GM21717 (cell line): Measurements from ENCODE around the gene DNAH2.
"Not testable (repeated sequence)": the region's sequence is repeated elsewhere in the genome, so short reads cannot be mapped to it uniquely, and the experiment has no call there.

Source experiments
- ATAC-seq: cut with Tn5 transposase; IDR thresholded peaks from one replicate; pipeline ENCODE4 v1.9.1; 2021; ENCODE audit warnings: mild to moderate bottlenecking, moderate library complexity; ENCODE audit not compliant: unreplicated experiment

The DNAH2 gene

GRCh38 chr17:7862692-7863437 is 145.3 kb downstream of the DNAH2 start:
- no peak for ATAC-seq

- not testable (repeated sequence) for ATAC-seq
These were observed 146.8 kb downstream of the DNAH2 start for GRCh38 chr17:7864384-7864783.

GRCh38 chr17:7864995-7865650 is 147.6 kb downstream of the DNAH2 start:
- no peak for ATAC-seq

GRCh38 chr17:7867881-7868329 is 150.4 kb downstream of the DNAH2 start:
- ATAC-seq: no peak

GRCh38 chr17:7873051-7873450 is 155.5 kb downstream of the DNAH2 start:
- ATAC-seq: no peak

GRCh38 chr17:7875804-7876370 is 158.3 kb downstream of the DNAH2 start:
- ATAC-seq: no peak

- no peak for ATAC-seq
These were observed 160.7 kb downstream of the DNAH2 start for GRCh38 chr17:7878234-7878633.

- ATAC-seq: no peak
These were observed 162.7 kb downstream of the DNAH2 start for GRCh38 chr17:7880076-7880868.

- no peak for ATAC-seq
These were observed 163.9 kb downstream of the DNAH2 start for GRCh38 chr17:7881276-7882054.

GRCh38 chr17:7882068-7882467 is 164.5 kb downstream of the DNAH2 start:
- ATAC-seq: no peak

- ATAC-seq: no peak
These were observed 165.1 kb downstream of the DNAH2 start for GRCh38 chr17:7882629-7883028.
